EL (cell line): ENCODE measurements around the gene MSL1.
A peak's percentile ranks its signal among the peaks of the same experiment; 100 is the strongest.
"Not testable (repeated sequence)": the region's sequence is repeated elsewhere in the genome, so short reads cannot be mapped to it uniquely, and the experiment has no call there.

Experiments
- DNase-seq: peaks from one replicate; pipeline ENCODE4 v3.0.0-alpha.2; 2016

MSL1 gene

GRCh38 chr17:40130352-40131042, 8.7 kb downstream of the MSL1 start:
- DNase-seq = no peak

- DNase-seq = no peak
These were observed 12.4 kb downstream of the MSL1 start for GRCh38 chr17:40134184-40134583.

GRCh38 chr17:40135817-40136216, 14.0 kb downstream of the MSL1 start:
- no peak for DNase-seq

GRCh38 chr17:40139566-40140058, 17.8 kb downstream of the MSL1 start:
- no peak for DNase-seq

GRCh38 chr17:40143166-40143565, 21.4 kb downstream of the MSL1 start:
- not testable (repeated sequence) for DNase-seq

- DNase-seq = no peak
These were observed 23.7 kb downstream of the MSL1 start for GRCh38 chr17:40145476-40145875.

- DNase-seq = no peak
These were observed 26.8 kb downstream of the MSL1 start for GRCh38 chr17:40148527-40148926.

GRCh38 chr17:40150276-40150675, 28.5 kb downstream of the MSL1 start:
- no peak for DNase-seq

- DNase-seq = no peak
These were observed 29.7 kb downstream of the MSL1 start for GRCh38 chr17:40151414-40151963.

GRCh38 chr17:40153603-40154236, 31.9 kb downstream of the MSL1 start:
- no peak for DNase-seq

GRCh38 chr17:40157973-40158372, 36.2 kb downstream of the MSL1 start:
- no peak for DNase-seq

GRCh38 chr17:40158438-40159013, 36.8 kb downstream of the MSL1 start:
- no peak for DNase-seq

- no peak for DNase-seq
These were observed 37.7 kb downstream of the MSL1 start for GRCh38 chr17:40159456-40159855.

- no peak for DNase-seq
These were observed 46.0 kb downstream of the MSL1 start for GRCh38 chr17:40167685-40168261.

GRCh38 chr17:40168262-40168832, 46.6 kb downstream of the MSL1 start:
- peak; percentile 73 for DNase-seq

- no peak for DNase-seq
These were observed 48.6 kb downstream of the MSL1 start for GRCh38 chr17:40170325-40170724.

GRCh38 chr17:40171750-40172149, 50.0 kb downstream of the MSL1 start:
- no peak for DNase-seq

- DNase-seq = no peak
These were observed 51.5 kb downstream of the MSL1 start for GRCh38 chr17:40173091-40173777.

- no peak for DNase-seq
These were observed 52.0 kb downstream of the MSL1 start for GRCh38 chr17:40173778-40174135.

GRCh38 chr17:40174514-40174913, 52.7 kb downstream of the MSL1 start:
- no peak for DNase-seq

GRCh38 chr17:40175928-40176753, 54.4 kb downstream of the MSL1 start:
- no peak for DNase-seq

GRCh38 chr17:40176754-40177110, 55.0 kb downstream of the MSL1 start:
- DNase-seq = no peak
